ENCODE measurements around the gene C14orf180. TPM values are rescaled to one million over a fixed set of nuclear protein-coding genes. Genes with fewer than 3 reads are reported as not detected.

Gene C14orf180
- total RNA-seq, 1 experiment from 2014 or later: not detected

DNA sequence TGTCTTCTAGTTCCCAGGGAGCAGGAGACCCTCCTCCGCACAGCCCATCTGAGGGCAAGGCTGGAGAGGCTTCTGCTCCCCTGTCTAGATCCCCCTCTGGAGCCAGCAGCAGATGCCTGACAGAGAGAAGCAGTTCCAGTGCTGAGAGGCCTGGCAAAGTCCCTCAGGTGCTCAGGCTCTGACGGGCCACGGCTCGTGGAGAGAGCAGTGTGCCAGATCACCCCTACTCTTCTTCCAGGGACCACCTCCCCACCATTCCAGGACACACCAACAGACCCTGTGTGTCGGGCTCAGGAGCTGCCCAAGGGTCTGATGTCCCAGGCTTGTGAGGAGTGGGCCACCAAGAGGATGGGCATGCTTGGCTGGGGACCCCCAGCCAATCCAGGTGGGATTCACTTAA is 22.5 kb upstream of the C14orf180 start:
- intact Hi-C loops (cut with micrococcal nuclease): no loop called here
- TF ChIP-seq, protein P1, sequence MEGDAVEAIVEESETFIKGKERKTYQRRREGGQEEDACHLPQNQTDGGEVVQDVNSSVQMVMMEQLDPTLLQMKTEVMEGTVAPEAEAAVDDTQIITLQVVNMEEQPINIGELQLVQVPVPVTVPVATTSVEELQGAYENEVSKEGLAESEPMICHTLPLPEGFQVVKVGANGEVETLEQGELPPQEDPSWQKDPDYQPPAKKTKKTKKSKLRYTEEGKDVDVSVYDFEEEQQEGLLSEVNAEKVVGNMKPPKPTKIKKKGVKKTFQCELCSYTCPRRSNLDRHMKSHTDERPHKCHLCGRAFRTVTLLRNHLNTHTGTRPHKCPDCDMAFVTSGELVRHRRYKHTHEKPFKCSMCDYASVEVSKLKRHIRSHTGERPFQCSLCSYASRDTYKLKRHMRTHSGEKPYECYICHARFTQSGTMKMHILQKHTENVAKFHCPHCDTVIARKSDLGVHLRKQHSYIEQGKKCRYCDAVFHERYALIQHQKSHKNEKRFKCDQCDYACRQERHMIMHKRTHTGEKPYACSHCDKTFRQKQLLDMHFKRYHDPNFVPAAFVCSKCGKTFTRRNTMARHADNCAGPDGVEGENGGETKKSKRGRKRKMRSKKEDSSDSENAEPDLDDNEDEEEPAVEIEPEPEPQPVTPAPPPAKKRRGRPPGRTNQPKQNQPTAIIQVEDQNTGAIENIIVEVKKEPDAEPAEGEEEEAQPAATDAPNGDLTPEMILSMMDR (IDR thresholded peaks at IDR 0.05; ENCODE audit: unreplicated experiment): no peak
- Mint-ChIP-seq H3K4me3 (ENCODE audit: unreplicated experiment) (no peak overlapping the region), H3K27ac (ENCODE audit: low read depth, unreplicated experiment) (no peak overlapping the region), H3K27me3 (ENCODE audit: insufficient read depth, unreplicated experiment) (peaks cover 56% of the 10 kb centered on the region), H3K9me3 (ENCODE audit: unreplicated experiment) (no peaks in the 10 kb centered on the region), H3K4me1 (ENCODE audit: insufficient read depth, unreplicated experiment) (no peaks in the 10 kb centered on the region), H3K36me3 (ENCODE audit: insufficient read depth, unreplicated experiment) (no peaks in the 10 kb centered on the region)
- ChIA-PET CTCF (no interaction called here), POLR2A (no interaction called here)
- DNase-seq (ENCODE audit: unreplicated experiment): no peak
- no TSS peak for BruUV-seq (replicated peaks)

GRCh38 chr14:104557766-104558165 is 21.8 kb upstream of the C14orf180 start:
- CTCF ChIA-PET: no interaction called here
- no peaks in the 10 kb centered on the region for H3K36me3 Mint-ChIP-seq (ENCODE audit: insufficient read depth, unreplicated experiment)
- no TSS peak for BruUV-seq (replicated peaks)
- intact Hi-C loops (cut with micrococcal nuclease): no loop called here
- no peak overlapping the region for H3K27ac Mint-ChIP-seq (ENCODE audit: low read depth, unreplicated experiment)
- POLR2A ChIA-PET: no interaction called here
- H3K4me1 Mint-ChIP-seq (ENCODE audit: insufficient read depth, unreplicated experiment): no peaks in the 10 kb centered on the region
- TF ChIP-seq, protein P1 (IDR thresholded peaks at IDR 0.05; ENCODE audit: unreplicated experiment): no peak
- no peak overlapping the region for H3K4me3 Mint-ChIP-seq (ENCODE audit: unreplicated experiment)
- peaks cover 50% of the 10 kb centered on the region for H3K27me3 Mint-ChIP-seq (ENCODE audit: insufficient read depth, unreplicated experiment)
- no peaks in the 10 kb centered on the region for H3K9me3 Mint-ChIP-seq (ENCODE audit: unreplicated experiment)
- DNase-seq (ENCODE audit: unreplicated experiment): no peak

- H3K4me3 Mint-ChIP-seq (ENCODE audit: unreplicated experiment): no peak overlapping the region
- no peaks in the 10 kb centered on the region for H3K36me3 Mint-ChIP-seq (ENCODE audit: insufficient read depth, unreplicated experiment)
- POLR2A ChIA-PET: no interaction called here
- H3K27ac Mint-ChIP-seq (ENCODE audit: low read depth, unreplicated experiment): no peak overlapping the region
- no TSS peak for BruUV-seq (replicated peaks)
- no peak for DNase-seq (ENCODE audit: unreplicated experiment)
- H3K4me1 Mint-ChIP-seq (ENCODE audit: insufficient read depth, unreplicated experiment): no peaks in the 10 kb centered on the region
- CTCF ChIA-PET: interaction anchor here (0.7 kb wide), 1 partner anchor 421 kb away, joined by 3 read pairs; no protein-coding TSS in a partner anchor
- no peaks in the 10 kb centered on the region for H3K9me3 Mint-ChIP-seq (ENCODE audit: unreplicated experiment)
- peaks cover 43% of the 10 kb centered on the region for H3K27me3 Mint-ChIP-seq (ENCODE audit: insufficient read depth, unreplicated experiment)
- intact Hi-C loops (cut with micrococcal nuclease): no loop called here
- TF ChIP-seq, protein P1 (IDR thresholded peaks at IDR 0.05; ENCODE audit: unreplicated experiment): no peak
Observed at GRCh38 chr14:104558231-104559027, 21.1 kb upstream of the C14orf180 start.

DNA sequence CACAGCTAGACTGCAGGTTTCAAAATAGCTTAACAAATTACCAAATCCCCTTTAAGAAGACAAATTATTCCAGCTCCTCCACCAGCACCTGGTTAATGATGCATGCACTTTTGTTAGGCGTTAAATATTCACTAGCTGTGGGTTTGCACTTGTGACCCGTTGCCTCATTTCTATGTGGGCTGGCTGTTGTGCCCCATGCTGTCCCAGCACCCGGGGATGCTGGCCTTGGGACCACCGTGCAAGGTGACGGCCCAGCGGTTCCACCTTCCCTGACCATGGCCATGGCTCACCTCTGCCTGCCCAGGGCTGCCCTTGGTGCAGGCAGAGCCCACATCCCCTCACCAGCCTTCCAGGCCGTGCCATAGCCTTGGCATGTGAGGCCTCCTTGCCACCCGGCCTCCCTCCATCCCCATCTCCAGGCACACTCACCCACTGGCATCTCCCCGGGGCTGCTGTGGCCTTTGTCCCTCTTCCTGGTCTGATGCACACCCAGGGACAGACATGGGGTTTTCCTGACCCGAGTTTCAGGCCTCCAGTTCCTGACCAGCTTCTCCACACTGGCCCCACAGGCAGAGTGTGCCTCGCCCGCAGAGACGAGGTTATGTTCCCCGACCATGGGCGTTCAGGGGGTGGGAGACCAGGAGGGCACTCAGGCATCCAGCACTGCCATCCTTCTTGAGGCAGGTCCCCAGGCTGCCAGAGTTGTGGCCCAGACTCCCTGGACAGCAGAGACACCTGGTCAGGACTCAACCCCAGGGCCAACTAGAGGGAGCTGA is 20.3 kb upstream of the C14orf180 start:
- DNase-seq (ENCODE audit: unreplicated experiment): no peak
- ChIA-PET CTCF (no interaction called here), POLR2A (no interaction called here)
- Mint-ChIP-seq H3K27ac (ENCODE audit: low read depth, unreplicated experiment) (no peak overlapping the region), H3K9me3 (ENCODE audit: unreplicated experiment) (no peaks in the 10 kb centered on the region), H3K36me3 (ENCODE audit: insufficient read depth, unreplicated experiment) (no peaks in the 10 kb centered on the region), H3K27me3 (ENCODE audit: insufficient read depth, unreplicated experiment) (peaks cover 35% of the 10 kb centered on the region), H3K4me3 (ENCODE audit: unreplicated experiment) (no peak overlapping the region), H3K4me1 (ENCODE audit: insufficient read depth, unreplicated experiment) (peaks cover 5% of the 10 kb centered on the region)
- intact Hi-C loops (cut with micrococcal nuclease): no loop called here
- BruUV-seq (replicated peaks): no TSS peak
- TF ChIP-seq, protein P1 (IDR thresholded peaks at IDR 0.05; ENCODE audit: unreplicated experiment): no peak

All from MCF 10A (cell line).